Left lung (tissue), 10 donors: ENCODE measurements around the gene GPHN. TPM values are rescaled to one million over a fixed set of nuclear protein-coding genes. Genes with fewer than 3 reads are reported as not detected.
"Not testable (repeated sequence)": the region's sequence is repeated elsewhere in the genome, so short reads cannot be mapped to it uniquely, and the experiment has no call there.

Source experiments
- ATAC-seq: fragments of 200-7000 bp; cut with Tn5 transposase; one replicate; pipeline ENCODE4 v1.9.1; 2020; ENCODE audit warnings: moderate library complexity
- DNase-seq, 4 donors: peaks; one replicate each; pipeline ENCODE4 v3.0.0-alpha.2; 2013 to 2020
- H3K27ac ChIP-seq, 2 donors: fragments of 200-600 bp; sonication (generic) in 1 of 2; one replicate each; pipeline versions ENCODE4 v1.5.0 to v1.8.0; 2020 to 2021
- H3K27me3 ChIP-seq, 2 donors: fragments of 200-600 bp; sonication (generic) in 1 of 2; one replicate each; pipeline versions ENCODE4 v1.5.0 to v1.8.0; 2020 to 2021
- H3K36me3 ChIP-seq, 2 donors: fragments of 200-600 bp; sonication (generic) in 1 of 2; one replicate each; pipeline versions ENCODE4 v1.5.0 to v1.8.0; 2020 to 2021
- H3K4me1 ChIP-seq, 2 donors: fragments of 200-600 bp; one replicate each; pipeline ENCODE4 v1.8.0; 2021
- H3K4me3 ChIP-seq, 2 donors: fragments of 200-600 bp; sonication (generic) in 1 of 2; one replicate each; pipeline versions ENCODE4 v1.5.0 to v1.8.0; 2020 to 2021; ENCODE audit warnings: mild to moderate bottlenecking in 1 of 2
- H3K9me3 ChIP-seq, 2 donors: fragments of 200-600 bp; sonication (generic) in 1 of 2; one replicate each; pipeline versions ENCODE4 v1.5.0 to v1.8.0; 2020 to 2021
- intact Hi-C, 2 donors: fragments of 100-400 bp; cut with DNase I; formaldehyde crosslinking; loops; one replicate each; pipeline versions ENCODE4 v1.11.2 to v1.14.2; 2022
- polyA plus RNA-seq, 6 donors: library from polyadenylated mRNA; unstranded; fragments of 120-200 nt; gene quantifications; one replicate each; pipeline ENCODE4 v1.2.1, GENCODE V29; 2013; ENCODE audit not compliant: insufficient read length in 6 of 6
- total RNA-seq, 2 donors: library from RNA; stranded (reverse); fragmentation: NEBNext Ultra II Directional; extraction: Animal tissue kit (Norgen Biotek cat#: 25700); gene quantifications; one replicate each; pipeline ENCODE4 v1.2.1, GENCODE V29; 2021
- TF ChIP-seq, protein P1 (sequence below), 2 donors: fragments of 200-600 bp; sonication (generic) in 1 of 2; IDR thresholded peaks; one replicate each; pipeline versions ENCODE4 v1.5.0 to v1.8.0; 2021; ENCODE audit warnings: antibody characterized with exemption in 2 of 2
- donor health status: DM: no; HTN: yes; CAD: no.
- donor health status: DM: no; HTN: no; CAD: no.

Gene GPHN
- total and polyA plus RNA-seq, 8 donors: 22.6 to 31.1 (median 25.7) TPM

DNA sequence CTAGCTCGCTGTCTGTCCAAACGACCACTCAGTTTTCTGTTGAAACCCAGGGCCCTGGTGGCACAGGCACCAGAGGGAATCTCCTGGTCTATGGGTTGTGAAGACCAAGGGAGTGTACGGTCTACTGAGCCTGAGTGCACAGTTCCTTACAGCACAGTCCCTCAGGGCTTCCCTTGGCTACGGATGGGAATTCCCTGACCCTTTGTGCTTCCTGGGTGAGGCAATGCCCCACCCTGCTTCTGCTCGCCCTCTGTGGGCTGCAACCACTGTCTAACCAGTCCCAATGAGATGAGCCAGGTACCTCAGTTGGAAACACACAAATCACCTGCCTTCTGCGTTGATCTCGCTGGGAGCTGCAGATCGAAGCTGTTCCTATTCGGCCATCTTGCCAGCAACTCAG, 22.6 kb downstream of the GPHN start:
- intact Hi-C loops: no loop called here

DNA sequence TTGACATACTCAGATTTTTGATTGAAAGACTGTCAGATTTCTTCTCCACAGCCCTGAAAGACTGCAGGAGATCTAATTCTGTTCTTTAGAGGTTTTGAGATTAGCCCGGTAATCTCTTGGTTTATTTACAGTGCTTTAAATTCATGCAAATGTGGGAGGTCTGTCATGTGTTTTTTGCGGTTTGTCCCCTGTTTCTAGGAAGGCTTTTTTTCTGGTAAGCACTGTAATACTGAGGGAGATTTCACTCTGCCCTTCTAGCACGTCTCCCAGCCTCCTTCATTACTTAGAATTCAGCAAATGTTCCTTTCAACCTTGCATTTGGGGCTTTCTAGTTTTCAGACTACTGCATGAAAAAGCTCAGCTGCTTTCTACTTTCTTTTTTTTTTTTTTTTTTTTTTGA, 31.1 kb downstream of the GPHN start:
- H3K36me3 ChIP-seq: no peaks in the 10 kb centered on the region
- no peak for DNase-seq
- ATAC-seq: no peak
- H3K4me3 ChIP-seq: no peak overlapping the region
- intact Hi-C loops: no loop called here
- H3K27me3 ChIP-seq: no peaks in the 10 kb centered on the region
- no peaks in the 10 kb centered on the region for H3K4me1 ChIP-seq
- no peaks in the 10 kb centered on the region for H3K9me3 ChIP-seq
- no peak overlapping the region for H3K27ac ChIP-seq
- TF ChIP-seq, protein P1, sequence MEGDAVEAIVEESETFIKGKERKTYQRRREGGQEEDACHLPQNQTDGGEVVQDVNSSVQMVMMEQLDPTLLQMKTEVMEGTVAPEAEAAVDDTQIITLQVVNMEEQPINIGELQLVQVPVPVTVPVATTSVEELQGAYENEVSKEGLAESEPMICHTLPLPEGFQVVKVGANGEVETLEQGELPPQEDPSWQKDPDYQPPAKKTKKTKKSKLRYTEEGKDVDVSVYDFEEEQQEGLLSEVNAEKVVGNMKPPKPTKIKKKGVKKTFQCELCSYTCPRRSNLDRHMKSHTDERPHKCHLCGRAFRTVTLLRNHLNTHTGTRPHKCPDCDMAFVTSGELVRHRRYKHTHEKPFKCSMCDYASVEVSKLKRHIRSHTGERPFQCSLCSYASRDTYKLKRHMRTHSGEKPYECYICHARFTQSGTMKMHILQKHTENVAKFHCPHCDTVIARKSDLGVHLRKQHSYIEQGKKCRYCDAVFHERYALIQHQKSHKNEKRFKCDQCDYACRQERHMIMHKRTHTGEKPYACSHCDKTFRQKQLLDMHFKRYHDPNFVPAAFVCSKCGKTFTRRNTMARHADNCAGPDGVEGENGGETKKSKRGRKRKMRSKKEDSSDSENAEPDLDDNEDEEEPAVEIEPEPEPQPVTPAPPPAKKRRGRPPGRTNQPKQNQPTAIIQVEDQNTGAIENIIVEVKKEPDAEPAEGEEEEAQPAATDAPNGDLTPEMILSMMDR (IDR thresholded peaks at IDR 0.05): no peak

More for the DNA sequence above, 22.6 kb downstream of the GPHN start:
- no peaks in the 10 kb centered on the region for H3K9me3 ChIP-seq
- no peak overlapping the region for H3K27ac ChIP-seq
- H3K27me3 ChIP-seq: no peaks in the 10 kb centered on the region
- H3K36me3 ChIP-seq: no peaks in the 10 kb centered on the region
- no peak overlapping the region for H3K4me3 ChIP-seq
- no peaks in the 10 kb centered on the region for H3K4me1 ChIP-seq
- no peak for ATAC-seq
- no peak for DNase-seq
- TF ChIP-seq, protein P1 (IDR thresholded peaks at IDR 0.05): no peak

DNA sequence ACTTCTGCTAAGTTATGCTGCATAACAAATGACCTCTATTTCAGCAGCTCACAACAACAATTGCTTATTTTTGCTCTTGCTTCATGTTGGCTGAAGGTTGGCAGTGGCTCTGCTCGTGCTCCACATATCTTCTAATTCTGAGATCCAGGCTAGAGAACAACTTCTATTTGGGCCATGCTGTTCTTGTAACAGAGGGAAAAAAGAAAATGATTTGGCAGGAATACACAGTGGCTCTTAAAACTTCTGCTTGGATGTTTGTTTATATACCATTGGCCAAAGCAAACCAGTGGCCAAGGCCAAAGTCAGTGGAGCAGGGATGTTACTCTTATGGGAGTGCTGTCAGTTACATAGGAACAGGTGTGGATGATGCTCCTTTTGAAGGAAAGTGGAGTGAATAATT, 32.1 kb downstream of the GPHN start:
- no peak overlapping the region for H3K27ac ChIP-seq
- H3K27me3 ChIP-seq: no peaks in the 10 kb centered on the region
- DNase-seq (peak in 1 of 4 donors; percentile 1), ATAC-seq (no peak)
- TF ChIP-seq, protein P1 (IDR thresholded peaks at IDR 0.05): no peak
- intact Hi-C loops: no loop called here
- H3K4me1 ChIP-seq: no peaks in the 10 kb centered on the region
- no peaks in the 10 kb centered on the region for H3K36me3 ChIP-seq
- H3K4me3 ChIP-seq: no peak overlapping the region
- no peaks in the 10 kb centered on the region for H3K9me3 ChIP-seq

DNA sequence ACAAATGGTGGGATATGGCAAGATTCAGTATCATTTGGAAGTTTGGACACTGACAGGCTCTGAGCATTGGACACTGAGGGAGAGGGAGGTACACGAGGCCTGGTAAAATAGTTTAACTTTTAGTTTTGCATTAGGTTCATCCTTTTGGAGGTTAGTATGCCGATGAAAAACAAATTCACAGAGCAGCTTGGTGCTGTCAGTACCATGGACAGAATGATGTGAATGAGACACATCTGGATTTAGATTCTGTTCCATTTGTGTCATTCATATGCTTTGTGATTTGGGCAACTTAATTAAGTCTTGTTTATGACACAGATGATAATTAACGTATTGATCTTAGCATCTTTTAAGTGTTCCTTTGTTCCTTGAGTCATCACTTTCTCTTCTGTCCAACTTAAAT, 33.7 kb downstream of the GPHN start:
- DNase-seq (no peak), ATAC-seq (no peak)
- no peak overlapping the region for H3K27ac ChIP-seq
- intact Hi-C loops: no loop called here
- H3K4me3 ChIP-seq: no peak overlapping the region
- TF ChIP-seq, protein P1 (IDR thresholded peaks at IDR 0.05): no peak
- H3K27me3 ChIP-seq: no peaks in the 10 kb centered on the region
- H3K4me1 ChIP-seq: no peaks in the 10 kb centered on the region
- no peaks in the 10 kb centered on the region for H3K36me3 ChIP-seq
- H3K9me3 ChIP-seq: no peaks in the 10 kb centered on the region

DNA sequence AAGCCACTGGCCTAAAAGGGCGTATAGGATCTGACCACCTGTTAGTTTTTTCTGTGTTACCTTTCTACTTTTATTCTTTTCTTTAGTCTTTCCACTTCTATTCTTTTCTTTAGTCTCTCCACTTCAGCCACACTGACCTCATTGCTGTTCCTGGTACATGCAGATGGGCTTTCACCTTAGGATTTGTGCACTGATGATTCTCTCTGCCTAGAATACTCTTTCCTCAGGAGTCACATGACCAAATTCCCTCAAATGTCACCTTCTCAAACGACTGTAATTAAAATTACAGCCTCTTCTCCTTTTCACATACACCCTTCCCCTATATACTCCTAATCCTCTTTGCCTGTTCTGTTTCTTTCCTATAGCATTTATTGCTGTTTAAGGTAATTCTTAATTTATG, 36.0 kb downstream of the GPHN start:
- Histone ChIP-seq H3K4me1 (no peaks in the 10 kb centered on the region), H3K27me3 (no peaks in the 10 kb centered on the region), H3K36me3 (no peaks in the 10 kb centered on the region), H3K4me3 (no peak overlapping the region), H3K9me3 (no peaks in the 10 kb centered on the region), H3K27ac (no peak overlapping the region)
- TF ChIP-seq, protein P1 (IDR thresholded peaks at IDR 0.05): no peak
- ATAC-seq: peak; percentile 50
- DNase-seq: no peak
- intact Hi-C loops: no loop called here

DNA sequence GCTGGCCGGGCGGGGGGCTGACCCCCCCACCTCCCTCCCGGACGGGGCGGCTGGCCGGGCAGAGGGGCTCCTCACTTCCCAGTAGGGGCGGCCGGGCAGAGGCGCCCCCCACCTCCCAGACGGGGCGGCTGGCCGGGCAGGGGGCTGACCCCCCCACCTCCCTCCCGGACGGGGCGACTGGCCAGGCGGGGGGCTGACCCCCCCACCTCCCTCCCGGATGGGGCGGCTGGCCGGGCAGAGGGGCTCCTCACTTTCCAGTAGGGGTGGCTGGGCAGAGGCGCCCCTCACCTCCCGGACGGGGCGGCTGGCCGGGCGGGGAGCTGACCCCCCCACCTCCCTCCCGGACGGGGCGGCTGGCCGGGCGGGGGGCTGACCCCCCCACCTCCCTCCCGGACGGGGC, 37.2 kb downstream of the GPHN start:
- H3K4me1 ChIP-seq, H3K9me3 ChIP-seq, H3K27me3 ChIP-seq, H3K4me3 ChIP-seq, ATAC-seq, H3K27ac ChIP-seq, H3K36me3 ChIP-seq, intact Hi-C loops: not testable (repeated sequence)
- DNase-seq: peak in 1 of 4 donors; percentile 29

DNA sequence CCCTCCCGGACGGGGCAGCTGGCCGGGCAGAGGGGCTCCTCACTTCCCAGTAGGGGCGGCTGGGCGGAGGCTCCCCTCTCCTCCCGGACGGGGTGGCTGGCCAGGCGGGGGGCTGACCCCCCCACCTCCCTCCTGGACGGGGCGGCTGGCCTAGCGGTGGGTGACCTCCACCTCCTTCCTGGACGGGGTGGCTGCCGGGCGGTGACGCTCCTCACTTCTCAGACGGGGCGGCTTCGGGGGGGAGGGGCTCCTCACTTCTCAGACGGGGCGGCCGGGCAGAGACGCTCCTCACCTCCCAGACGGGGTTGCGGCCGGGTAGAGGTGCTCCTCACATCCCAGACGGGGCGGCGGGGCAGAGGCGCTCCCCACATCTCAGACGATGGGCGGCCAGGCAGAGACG, 37.8 kb downstream of the GPHN start:
- H3K27me3 ChIP-seq, H3K9me3 ChIP-seq, H3K4me3 ChIP-seq, intact Hi-C loops, H3K4me1 ChIP-seq, H3K36me3 ChIP-seq, H3K27ac ChIP-seq, ATAC-seq: not testable (repeated sequence)
- DNase-seq: peak in 1 of 4 donors; percentile 65
